HG02840 (cell line): ENCODE measurements around the gene BLM.
"Not testable (repeated sequence)": the region's sequence is repeated elsewhere in the genome, so short reads cannot be mapped to it uniquely, and the experiment has no call there.

ENCODE experiments used
- ATAC-seq: cut with Tn5 transposase; IDR thresholded peaks from one replicate; pipeline ENCODE4 v1.9.1; 2021; ENCODE audit warnings: mild to moderate bottlenecking, moderate library complexity, moderate number of reproducible peaks; ENCODE audit not compliant: unreplicated experiment, low FRiP score

Gene BLM

GRCh38 chr15:90729261-90729660 is 12.1 kb downstream of the BLM start:
- no peak for ATAC-seq

- no peak for ATAC-seq
Observed at GRCh38 chr15:90730290-90730689, 13.1 kb downstream of the BLM start.

- ATAC-seq: no peak
Observed at GRCh38 chr15:90735923-90736322, 18.8 kb downstream of the BLM start.

- not testable (repeated sequence) for ATAC-seq
Observed at GRCh38 chr15:90740545-90740944, 23.4 kb downstream of the BLM start.

- ATAC-seq: no peak
Observed at GRCh38 chr15:90742087-90742486, 24.9 kb downstream of the BLM start.

GRCh38 chr15:90743407-90743806 is 26.3 kb downstream of the BLM start:
- ATAC-seq: no peak

- no peak for ATAC-seq
Observed at GRCh38 chr15:90744759-90745402, 27.7 kb downstream of the BLM start.

GRCh38 chr15:90749754-90750153 is 32.6 kb downstream of the BLM start:
- no peak for ATAC-seq

- ATAC-seq: no peak
Observed at GRCh38 chr15:90750186-90750585, 33.0 kb downstream of the BLM start.

GRCh38 chr15:90751300-90751825 is 34.2 kb downstream of the BLM start:
- no peak for ATAC-seq

GRCh38 chr15:90756916-90757315 is 39.8 kb downstream of the BLM start:
- no peak for ATAC-seq

GRCh38 chr15:90757461-90757860 is 40.3 kb downstream of the BLM start:
- no peak for ATAC-seq

GRCh38 chr15:90760661-90761232 is 43.6 kb downstream of the BLM start:
- no peak for ATAC-seq

- no peak for ATAC-seq
Observed at GRCh38 chr15:90761629-90762028, 44.5 kb downstream of the BLM start.

GRCh38 chr15:90762109-90762508 is 45.0 kb downstream of the BLM start:
- no peak for ATAC-seq

GRCh38 chr15:90763366-90764099 is 46.4 kb downstream of the BLM start:
- no peak for ATAC-seq

GRCh38 chr15:90765531-90765930 is 48.4 kb downstream of the BLM start:
- no peak for ATAC-seq

GRCh38 chr15:90765966-90766365 is 48.8 kb downstream of the BLM start:
- no peak for ATAC-seq

- no peak for ATAC-seq
Observed at GRCh38 chr15:90769375-90769774, 52.2 kb downstream of the BLM start.

GRCh38 chr15:90773485-90773884 is 56.3 kb downstream of the BLM start:
- ATAC-seq: no peak

- ATAC-seq: no peak
Observed at GRCh38 chr15:90774731-90775514, 57.8 kb downstream of the BLM start.
